T47D (cell line): ENCODE results near the gene KLHL3.

Experiments
- DNase-seq, 2 experiments: peaks; one replicate each; pipeline versions ENCODE4 v3.0.0 to v3.0.0-alpha.2; 2011 to 2012; ENCODE audit warnings: low read depth in 1 of 2, low spot score in 1 of 2
- JUND ChIP-seq: IDR thresholded peaks from 2 replicates; pipeline ENCODE4 v1.6.1; 2012; ENCODE audit warnings: low read depth
- in situ Hi-C: cut with HindIII; loops from 2 replicates; pipeline ENCODE4 v1.10.0; 2016; ENCODE audit warnings: low sequenced_read_pairs, low pct_unique_long_range_greater_than_20kb

Gene KLHL3

GRCh38 chr5:137602721-137603273, 133.1 kb downstream of the KLHL3 start:
- in situ Hi-C loops: no loop called here
- TF ChIP-seq JUND: no peak
- DNase-seq: no peak

DNA sequence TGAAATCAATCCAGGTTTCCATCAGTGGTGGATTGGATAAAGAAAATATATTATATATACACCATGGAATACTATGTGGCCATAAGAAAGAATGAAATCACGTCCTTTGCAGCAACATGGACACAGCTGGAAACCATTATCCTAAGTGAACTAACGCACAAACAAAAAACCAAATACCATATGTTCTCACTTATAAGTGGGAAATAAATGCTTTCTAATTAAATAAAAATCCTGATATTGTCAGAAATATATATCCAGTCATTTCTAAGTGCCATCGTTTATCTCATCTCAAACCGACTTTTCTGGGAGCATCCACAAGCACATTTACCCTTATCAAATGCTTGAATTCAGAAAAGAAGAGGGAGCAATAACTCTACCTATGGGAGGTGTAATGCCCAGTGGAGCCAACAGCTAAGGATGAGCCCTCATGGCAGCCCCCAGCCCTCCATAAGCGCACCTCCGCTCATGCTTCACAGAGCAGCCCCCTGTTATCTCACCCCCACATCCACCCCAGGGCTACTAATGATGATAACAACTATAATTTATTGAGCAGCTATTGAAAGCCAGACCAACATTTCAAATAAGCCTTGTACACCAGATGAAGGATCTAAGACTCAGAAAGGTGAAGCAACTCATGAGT, 135.0 kb downstream of the KLHL3 start:
- no peak for TF ChIP-seq JUND
- in situ Hi-C loops: no loop called here
- DNase-seq: no peak

GRCh38 chr5:137599457-137599856, 136.4 kb downstream of the KLHL3 start:
- TF ChIP-seq JUND: no peak
- no peak for DNase-seq
- in situ Hi-C loops: no loop called here

DNA sequence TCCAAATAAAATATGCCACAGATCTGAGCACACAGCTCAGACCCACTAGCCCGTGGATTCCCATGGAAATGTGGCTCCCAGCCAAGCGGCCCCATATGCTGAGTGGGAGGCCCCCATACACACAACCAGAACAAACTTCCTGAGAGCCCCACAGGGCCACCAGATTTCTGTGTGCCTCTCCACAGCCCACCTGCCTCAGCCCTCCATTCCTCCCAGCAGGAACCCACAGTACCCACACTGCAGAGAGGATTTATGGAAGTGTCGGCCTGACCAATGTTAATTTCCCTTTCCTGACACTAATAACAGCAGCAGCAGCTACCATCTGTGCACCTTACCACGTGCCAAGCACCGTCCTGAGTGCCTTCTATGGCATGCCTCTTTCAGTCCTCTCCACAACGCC, 137.5 kb downstream of the KLHL3 start:
- no peak for DNase-seq
- in situ Hi-C loops: no loop called here
- no peak for TF ChIP-seq JUND

GRCh38 chr5:137596941-137597340, 138.9 kb downstream of the KLHL3 start:
- in situ Hi-C loops: no loop called here
- no peak for DNase-seq
- TF ChIP-seq JUND: no peak

DNA sequence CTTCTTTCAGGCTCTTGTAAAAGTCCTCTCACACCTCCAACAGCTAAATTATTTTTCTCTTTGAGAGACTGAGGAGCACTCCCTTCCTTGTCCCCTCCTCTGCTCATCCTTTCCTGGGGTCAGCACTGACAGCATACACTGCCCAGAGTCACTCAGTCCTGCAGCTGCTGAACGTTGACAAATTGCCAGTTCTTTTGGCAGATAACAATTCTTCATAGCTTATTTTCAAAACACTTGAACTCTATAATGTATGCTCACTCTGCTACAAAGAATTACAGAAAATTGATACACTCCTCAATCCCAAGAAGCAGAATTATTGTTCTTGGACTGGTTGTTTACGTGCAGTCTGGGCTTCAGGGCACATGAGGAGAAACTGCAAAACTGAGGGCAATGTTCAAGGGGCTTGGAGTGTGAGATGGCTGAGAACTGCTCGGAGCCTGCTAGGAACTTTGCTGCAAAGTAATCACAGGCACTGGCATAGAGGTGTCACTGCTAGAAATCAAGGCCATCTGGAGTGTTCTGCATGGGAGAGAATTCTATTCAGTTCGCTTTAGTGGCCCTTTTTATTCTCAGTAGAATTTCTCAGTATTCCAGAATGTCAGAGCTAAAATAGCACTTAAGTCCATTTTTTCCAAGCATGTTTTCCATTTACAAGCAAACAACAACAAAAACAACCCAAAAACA, 140.4 kb downstream of the KLHL3 start:
- no peak for DNase-seq
- in situ Hi-C loops: no loop called here
- TF ChIP-seq JUND: no peak

DNA sequence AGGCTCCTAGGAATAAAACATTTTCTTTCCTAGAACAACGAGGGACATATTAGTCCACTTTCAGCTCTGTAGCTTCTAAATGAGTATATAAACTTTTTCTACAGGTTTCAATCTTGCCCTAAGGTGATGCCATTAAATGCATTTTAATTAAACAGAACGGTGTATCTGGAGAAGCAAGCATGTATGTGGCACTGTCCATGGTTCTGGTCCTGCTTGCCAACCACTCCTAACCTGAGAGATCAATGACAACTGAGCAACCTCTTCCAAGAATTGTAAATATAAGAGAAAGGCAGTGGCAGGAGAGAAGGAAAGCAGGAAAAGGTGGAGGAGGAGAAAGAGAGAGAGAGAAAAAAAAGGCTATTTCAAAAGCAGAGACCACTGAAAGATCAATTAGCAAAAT, 141.2 kb downstream of the KLHL3 start:
- no peak for TF ChIP-seq JUND
- DNase-seq: peak; percentile 29 to 44
- in situ Hi-C loops: no loop called here

GRCh38 chr5:137592317-137592716, 143.6 kb downstream of the KLHL3 start:
- TF ChIP-seq JUND: no peak
- DNase-seq: no peak
- in situ Hi-C loops: no loop called here

DNA sequence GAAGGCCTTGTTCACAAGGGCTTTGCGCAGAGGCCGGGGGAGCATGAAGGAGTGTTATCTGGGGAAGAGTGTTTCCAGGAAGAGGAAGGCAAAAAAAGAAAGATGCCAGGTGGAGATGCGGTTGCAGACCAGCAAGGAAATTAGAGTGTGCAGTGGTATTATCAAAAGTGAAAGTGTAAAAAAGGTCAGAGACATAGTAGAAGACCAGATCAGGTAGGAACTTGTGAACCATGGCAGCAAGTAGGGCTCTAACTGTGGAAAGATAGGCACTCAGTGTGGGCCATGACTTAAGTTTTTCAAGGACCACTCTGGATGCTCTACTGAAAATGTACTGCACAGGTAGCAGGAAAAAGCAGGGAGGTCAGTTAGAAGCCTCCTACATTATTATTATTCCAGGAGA, 146.7 kb downstream of the KLHL3 start:
- no peak for DNase-seq
- in situ Hi-C loops: no loop called here
- no peak for TF ChIP-seq JUND

- no peak for TF ChIP-seq JUND
- DNase-seq: no peak
- in situ Hi-C loops: no loop called here
These were observed 148.0 kb downstream of the KLHL3 start for GRCh38 chr5:137587919-137588318.

DNA sequence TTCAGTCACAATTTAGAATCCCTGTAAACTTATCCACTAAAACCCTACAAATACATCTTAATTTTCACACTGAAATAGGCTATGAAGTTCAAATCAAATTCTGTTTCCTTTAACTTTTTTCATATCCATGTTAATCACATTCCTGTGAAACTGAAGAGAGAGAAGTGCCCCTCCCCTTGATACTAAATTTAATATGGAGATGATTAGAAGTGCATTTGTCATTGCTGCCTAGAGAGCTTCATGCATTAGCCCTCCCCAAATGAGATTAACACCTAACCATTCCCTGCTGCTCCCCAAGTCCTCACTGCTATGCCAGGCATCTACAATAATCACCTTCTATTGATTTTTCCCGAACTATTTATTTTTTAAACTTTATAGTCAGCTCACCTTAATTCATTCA, 151.6 kb downstream of the KLHL3 start:
- TF ChIP-seq JUND: no peak
- in situ Hi-C loops: no loop called here
- no peak for DNase-seq

DNA sequence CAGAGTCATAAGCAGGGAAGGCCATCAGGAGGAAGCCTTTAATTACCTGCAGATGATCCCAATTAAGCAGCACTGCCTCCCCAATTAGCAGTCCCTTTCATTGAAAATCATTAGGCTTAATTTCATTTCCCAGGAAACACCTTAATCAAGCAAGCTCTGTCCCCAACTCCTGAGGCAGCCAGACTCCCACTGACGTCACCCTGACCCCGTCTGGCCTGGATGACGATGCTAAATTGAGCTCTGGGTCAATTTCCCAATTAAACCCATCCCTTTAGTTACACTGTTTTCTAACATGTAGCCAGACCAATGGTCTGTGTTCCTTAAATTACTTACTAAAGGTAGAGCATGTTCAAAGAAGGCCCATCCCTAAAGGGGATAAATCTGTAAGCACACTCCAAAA, 152.8 kb downstream of the KLHL3 start:
- TF ChIP-seq JUND: no peak
- DNase-seq: no peak
- in situ Hi-C loops: no loop called here

GRCh38 chr5:137582218-137582617, 153.7 kb downstream of the KLHL3 start:
- no peak for DNase-seq
- no peak for TF ChIP-seq JUND
- in situ Hi-C loops: no loop called here
